ENCODE results near the gene ITCH. TPM values are rescaled to one million over a fixed set of nuclear protein-coding genes. Genes with fewer than 3 reads are reported as not detected.

ITCH gene
- total RNA-seq, 4 donors from 2014 or later, result 40.7 to 59.3 (median 45.9) TPM

- H3K4me3 ChIP-seq (ENCODE audit: low read depth, poor library complexity, severe bottlenecking), result no peak overlapping the region
- 83 to 85% methylated on average over 16 of the region's 16 CpGs for WGBS, 2 donors
- no peak for DNase-seq (ENCODE audit: low spot score in 2 of 2)
- intact Hi-C loops (cut with DNase I; ENCODE audit: low total_unique reads), result no loop called here
- TF ChIP-seq CTCF (IDR thresholded peaks at IDR 0.05) (no peak), POLR2A (IDR thresholded peaks at IDR 0.05) (no peak)
Observed at GRCh38 chr20:34541917-34542316, 178.8 kb downstream of the ITCH start.

- H3K4me3 ChIP-seq (ENCODE audit: low read depth, poor library complexity, severe bottlenecking), result no peak overlapping the region
- DNase-seq (ENCODE audit: low spot score in 2 of 2), result no peak
- intact Hi-C loops (cut with DNase I; ENCODE audit: low total_unique reads), result no loop called here
- WGBS, 2 donors, result 87 to 92% methylated on average over 6 of the region's 6 CpGs
- TF ChIP-seq CTCF (IDR thresholded peaks at IDR 0.05) (no peak), POLR2A (IDR thresholded peaks at IDR 0.05) (no peak)
Observed at GRCh38 chr20:34542439-34542838, 179.4 kb downstream of the ITCH start.

GRCh38 chr20:34543463-34544056 is 180.5 kb downstream of the ITCH start:
- H3K4me3 ChIP-seq (ENCODE audit: low read depth, poor library complexity, severe bottlenecking), result no peak overlapping the region
- intact Hi-C loops (cut with DNase I; ENCODE audit: low total_unique reads), result no loop called here
- DNase-seq (ENCODE audit: low spot score in 2 of 2), result no peak
- no peak for TF ChIP-seq POLR2A (IDR thresholded peaks at IDR 0.05)
- TF ChIP-seq CTCF (IDR thresholded peaks at IDR 0.05), result no peak
- 69 to 83% methylated on average over 12 of the region's 12 CpGs for WGBS, 2 donors

GRCh38 chr20:34544109-34544796 is 181.2 kb downstream of the ITCH start:
- WGBS, 2 donors, result 20 to 31% methylated on average over 19 of the region's 19 CpGs
- intact Hi-C loops (cut with DNase I; ENCODE audit: low total_unique reads), result no loop called here
- H3K4me3 ChIP-seq (ENCODE audit: low read depth, poor library complexity, severe bottlenecking), result no peak overlapping the region
- no peak for DNase-seq (ENCODE audit: low spot score in 2 of 2)
- TF ChIP-seq CTCF (IDR thresholded peaks at IDR 0.05), result no peak
- TF ChIP-seq POLR2A (IDR thresholded peaks at IDR 0.05), result no peak

GRCh38 chr20:34546751-34547181 is 183.7 kb downstream of the ITCH start:
- DNase-seq (ENCODE audit: low spot score in 2 of 2), result no peak
- WGBS, 2 donors, result 83 to 90% methylated on average over 11 of the region's 11 CpGs
- TF ChIP-seq POLR2A (IDR thresholded peaks at IDR 0.05) (no peak), CTCF (IDR thresholded peaks at IDR 0.05) (no peak)
- H3K4me3 ChIP-seq (ENCODE audit: low read depth, poor library complexity, severe bottlenecking), result no peak overlapping the region
- intact Hi-C loops (cut with DNase I; ENCODE audit: low total_unique reads), result no loop called here
